SK-N-SH (cell line): ENCODE data around the gene CACNA1D.

Experiments
- CTCF ChIP-seq: fragments of 200-600 bp; sonication (generic); IDR thresholded peaks from 2 replicates; pipeline ENCODE4 v1.6.1; 2017; ENCODE audit warnings: antibody characterized with exemption, mild to moderate bottlenecking, moderate library complexity
- ELF1 ChIP-seq: IDR thresholded peaks from 2 replicates; pipeline ENCODE4 v1.4.0; 2012
- GABPA ChIP-seq: IDR thresholded peaks from 2 replicates; pipeline ENCODE4 v1.4.0; 2012; ENCODE audit warnings: low read depth, mild to moderate bottlenecking
- MEF2A ChIP-seq: IDR thresholded peaks from 2 replicates; pipeline ENCODE4 v1.4.0; 2012; ENCODE audit warnings: low read depth, borderline replicate concordance
- NRF1 ChIP-seq: IDR thresholded peaks from 2 replicates; pipeline ENCODE4 v1.6.1; 2012; ENCODE audit warnings: low read depth, mild to moderate bottlenecking, low read length
- POLR2AphosphoS5 ChIP-seq: IDR thresholded peaks from 2 replicates; pipeline ENCODE4 v1.6.1; 2012; ENCODE audit warnings: low read depth, low read length
- USF1 ChIP-seq: IDR thresholded peaks from 2 replicates; pipeline ENCODE4 v1.4.0; 2012; ENCODE audit warnings: low read depth, borderline replicate concordance

- TF ChIP-seq CTCF (no peak), GABPA (no peak), POLR2AphosphoS5 (no peak), MEF2A (no peak), NRF1 (no peak), USF1 (no peak), ELF1 (no peak)
These were observed 368.7 kb downstream of the CACNA1D start for GRCh38 chr3:53863145-53863544.
